GM19035 (cell line): ENCODE measurements around the gene RTN4RL2.

Source experiments
- ATAC-seq: cut with Tn5 transposase; IDR thresholded peaks from one replicate; pipeline ENCODE4 v1.9.1; 2021; ENCODE audit not compliant: unreplicated experiment

RTN4RL2 gene

DNA sequence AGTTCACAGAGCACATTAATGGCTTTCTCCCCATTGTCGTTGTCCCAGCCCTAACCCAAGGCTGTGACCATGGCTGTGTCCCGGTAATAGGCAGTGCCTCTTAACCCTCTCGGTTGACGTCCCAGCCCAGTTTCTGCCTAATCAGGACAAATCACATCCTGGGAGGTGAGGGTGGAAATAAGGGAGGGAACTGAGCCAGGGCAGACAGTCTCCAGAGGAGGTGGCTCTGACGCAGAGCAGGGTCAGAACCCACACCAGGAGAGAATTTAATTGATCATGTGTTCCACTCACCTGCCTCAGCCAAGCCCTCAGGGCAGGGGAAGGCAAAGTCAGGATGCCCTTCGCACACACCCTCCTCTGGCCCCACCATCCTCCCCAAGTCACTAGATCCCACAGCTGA is 38.2 kb downstream of the RTN4RL2 start:
- no peak for ATAC-seq

DNA sequence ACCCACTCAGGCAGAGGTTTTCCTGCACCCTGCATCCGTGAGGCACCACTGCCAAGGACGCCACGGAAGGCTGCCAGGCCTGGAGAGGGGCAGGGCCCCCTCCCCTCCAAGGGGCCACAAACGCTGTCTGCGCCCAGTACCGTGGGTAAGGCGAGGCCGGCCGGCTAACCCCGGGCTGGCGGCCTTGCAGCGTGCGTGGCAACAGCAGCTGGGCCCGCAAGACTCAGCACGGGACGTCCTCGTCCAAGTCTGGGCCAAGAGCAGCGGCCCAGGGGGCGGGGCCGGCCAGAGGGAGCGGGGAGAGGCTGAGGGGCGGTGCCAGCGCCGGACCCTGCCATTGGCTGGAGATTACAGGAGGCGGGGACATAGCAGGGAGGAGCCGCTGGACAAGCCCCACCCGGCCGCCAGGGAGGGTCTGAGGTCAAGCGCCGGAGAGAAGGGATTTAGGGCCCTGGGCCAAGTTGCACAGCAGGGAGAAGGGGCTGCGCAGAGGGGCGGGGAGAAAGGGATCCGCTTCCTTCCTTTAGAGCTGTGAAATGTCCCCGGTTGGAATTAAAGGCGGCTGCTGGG is 39.2 kb downstream of the RTN4RL2 start:
- peak; percentile 98 for ATAC-seq

DNA sequence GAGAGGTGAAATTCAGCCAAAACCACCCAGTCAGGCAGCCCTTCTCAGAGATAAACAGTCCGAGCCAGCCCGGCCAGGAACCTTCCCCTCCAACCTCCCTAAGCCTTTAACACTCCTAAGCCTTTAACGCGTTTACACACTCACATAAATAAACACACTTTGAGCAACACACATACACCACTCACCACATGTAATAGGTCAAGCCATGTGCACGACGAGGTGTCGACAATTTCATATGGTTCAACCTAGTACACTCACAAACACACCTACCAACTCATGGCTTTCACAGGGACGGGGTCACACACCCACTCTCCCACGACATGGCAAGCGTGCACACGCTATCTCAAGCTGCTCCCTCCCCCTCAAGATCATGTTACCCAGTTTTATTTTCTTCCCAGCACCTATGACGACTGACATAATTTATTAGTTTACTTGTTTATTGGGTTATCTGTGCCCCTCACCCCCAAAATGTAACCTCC is 39.7 kb downstream of the RTN4RL2 start:
- ATAC-seq = no peak

DNA sequence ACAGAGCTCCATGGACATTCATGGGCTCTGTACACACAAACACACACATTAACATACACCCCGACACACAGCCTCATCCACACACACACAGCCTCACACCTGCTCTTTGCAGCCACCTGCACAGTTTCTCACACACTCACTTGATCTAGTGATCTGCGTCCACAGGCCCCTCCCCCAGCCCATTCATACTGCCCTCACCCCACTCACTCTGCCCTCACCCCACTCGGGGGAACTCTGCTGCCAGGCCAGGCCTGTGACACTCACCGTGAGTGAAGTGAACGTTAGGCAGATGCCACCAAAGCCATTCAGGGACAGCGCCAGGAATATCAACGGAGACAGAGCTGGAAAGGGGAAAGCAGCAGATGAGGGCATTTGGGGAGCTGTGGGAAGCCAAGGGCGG is 40.2 kb downstream of the RTN4RL2 start:
- ATAC-seq = no peak

DNA sequence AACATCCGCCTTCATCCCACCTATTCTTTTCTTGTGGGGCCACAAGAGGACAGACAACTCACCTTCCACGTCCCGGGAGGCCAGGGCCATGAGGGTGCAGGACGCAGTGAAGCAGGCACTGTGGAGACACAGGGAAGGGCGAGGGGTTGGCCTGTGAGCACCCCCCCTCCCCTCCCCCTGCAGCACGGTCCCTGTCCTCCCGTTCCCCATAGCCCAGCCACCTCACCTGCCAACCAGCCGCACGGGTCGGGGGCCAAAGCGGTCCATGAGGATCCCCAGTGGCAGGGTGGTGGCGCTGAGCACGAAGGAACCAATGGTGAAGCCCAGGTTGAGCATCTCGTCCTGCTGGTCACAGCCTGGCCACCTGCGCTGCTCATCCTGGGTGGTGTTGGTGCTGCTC is 40.6 kb downstream of the RTN4RL2 start:
- no peak for ATAC-seq

DNA sequence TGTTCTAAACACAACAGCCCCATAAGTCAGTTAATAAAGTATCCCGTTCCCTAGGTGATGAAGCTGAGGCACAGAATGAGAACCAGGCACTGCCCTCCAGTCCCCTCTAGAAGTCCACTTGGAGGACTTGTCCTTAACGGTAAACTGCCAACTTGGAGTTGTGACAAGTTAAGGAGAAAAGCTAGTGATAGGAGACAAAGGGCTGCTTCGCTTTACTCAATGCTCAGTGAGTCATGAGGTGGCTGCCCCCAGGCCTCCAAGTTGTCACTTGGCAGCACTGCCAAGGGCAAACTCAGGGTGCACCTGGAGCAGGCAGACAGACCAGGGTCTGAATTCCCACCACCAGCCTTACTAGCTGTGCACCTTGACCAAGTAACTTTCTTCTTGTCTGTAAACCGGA is 41.6 kb downstream of the RTN4RL2 start:
- ATAC-seq = no peak

DNA sequence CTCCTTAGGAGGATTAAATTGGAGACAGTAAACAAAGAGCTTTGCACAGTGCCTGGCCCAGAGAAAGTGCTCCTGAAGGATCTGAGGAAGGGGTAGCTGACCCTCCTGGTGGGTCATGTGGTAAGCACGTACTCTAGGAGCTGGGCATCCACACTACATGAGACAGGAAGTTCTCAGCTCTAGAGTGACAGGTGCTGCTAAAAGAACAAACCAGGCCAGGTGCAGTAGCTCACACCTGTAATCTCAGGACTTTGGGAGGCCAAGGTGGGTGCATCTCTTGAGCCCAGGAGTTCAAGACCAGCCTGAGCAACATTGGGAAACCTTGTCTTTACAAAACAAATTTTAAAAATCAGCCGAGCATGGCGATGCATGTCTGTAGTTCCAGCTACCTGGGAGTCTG is 42.0 kb downstream of the RTN4RL2 start:
- ATAC-seq = no peak

DNA sequence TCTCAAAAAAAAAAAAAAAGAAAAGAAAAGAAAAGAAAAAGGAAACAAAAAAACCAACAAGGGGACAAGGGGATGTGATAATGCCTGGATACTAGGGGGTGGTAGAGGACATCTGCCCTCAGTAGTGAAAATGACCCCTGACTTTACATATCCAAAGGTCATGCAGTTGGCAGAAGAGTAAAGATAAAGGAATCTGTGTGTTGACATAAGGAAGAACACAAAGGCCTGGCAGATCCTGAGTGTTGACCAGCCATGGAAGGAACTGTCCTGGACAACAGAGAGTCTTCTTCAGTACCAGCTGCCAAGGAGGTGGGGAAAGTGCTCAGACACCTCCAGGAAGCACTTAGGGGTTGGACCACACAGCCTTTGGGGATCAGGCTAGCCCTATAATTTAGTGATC is 42.5 kb downstream of the RTN4RL2 start:
- ATAC-seq = no peak

DNA sequence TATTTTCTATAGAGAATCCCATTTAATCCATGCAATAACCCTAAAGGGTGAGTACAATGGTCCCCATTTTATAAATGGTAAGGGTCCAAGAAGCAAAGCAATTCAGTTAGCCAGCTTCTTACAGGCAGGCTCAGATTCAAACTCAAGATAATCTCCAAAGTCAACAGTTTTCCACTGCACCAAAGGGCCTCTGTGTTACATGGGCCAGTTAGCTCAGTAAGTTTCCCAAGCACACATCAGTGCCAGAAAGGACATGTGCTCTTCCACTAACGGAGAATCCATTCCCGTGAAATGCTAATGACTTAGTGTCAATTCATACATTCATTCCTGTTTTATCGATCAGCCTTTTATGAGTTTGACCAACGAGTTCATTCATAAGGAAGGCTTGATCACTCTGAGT is 44.2 kb downstream of the RTN4RL2 start:
- no peak for ATAC-seq

DNA sequence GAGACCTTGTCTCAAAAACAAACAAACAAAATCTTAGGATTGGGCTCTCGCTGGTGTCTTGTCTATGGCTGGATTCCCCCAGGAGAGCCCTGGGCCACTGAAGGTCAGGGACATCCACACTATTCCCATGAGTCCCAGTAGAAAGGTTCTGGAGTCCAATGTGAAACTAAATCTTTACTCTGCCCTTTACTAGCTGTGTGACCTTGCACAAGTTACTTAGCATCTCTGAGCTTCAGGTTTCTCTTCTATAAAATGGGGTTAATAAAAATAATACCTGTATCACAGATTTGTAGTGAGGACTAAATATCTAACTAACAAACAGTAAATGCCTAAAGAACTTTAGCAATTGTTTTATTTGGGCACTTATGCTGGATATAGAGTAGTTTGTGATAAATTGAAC is 46.2 kb downstream of the RTN4RL2 start:
- no peak for ATAC-seq

DNA sequence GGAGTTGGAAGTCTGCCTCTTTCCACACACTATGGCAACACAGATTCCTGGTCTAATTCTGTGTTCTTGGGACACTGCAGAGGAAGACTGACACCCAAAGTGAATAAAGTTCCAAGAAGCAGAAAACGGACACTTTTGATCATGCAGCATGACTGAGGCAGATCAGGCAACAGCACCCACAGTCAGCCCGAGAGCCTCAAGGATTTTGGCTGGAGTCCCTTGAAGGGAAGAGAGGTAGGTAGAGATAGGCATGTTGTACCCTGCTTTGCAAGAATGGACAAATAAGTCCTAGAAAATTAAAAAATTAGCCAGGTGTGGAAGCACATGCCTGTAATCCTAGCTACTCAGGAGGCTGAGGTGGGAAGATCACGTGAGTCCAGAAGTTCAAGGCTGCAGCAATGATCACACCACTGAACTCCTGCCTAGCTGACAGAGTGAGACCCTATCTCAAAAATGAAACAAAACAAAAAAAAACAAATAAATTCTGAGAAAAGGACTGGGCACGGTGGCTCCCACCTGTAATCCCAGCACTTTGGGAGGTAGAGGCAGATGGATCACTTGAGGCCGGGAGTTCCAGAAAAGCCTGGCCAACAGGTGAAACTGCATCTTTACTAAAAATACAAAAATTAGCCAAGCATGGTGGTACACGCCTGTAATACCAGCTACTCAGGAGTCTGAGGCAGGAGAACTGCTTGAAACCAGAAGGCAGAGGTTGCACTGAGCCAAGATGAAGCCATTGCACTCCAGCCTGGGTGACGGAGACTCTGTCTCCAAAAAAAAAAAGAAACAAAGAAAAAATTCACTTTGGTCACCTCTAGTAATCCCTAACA is 48.2 kb downstream of the RTN4RL2 start:
- no peak for ATAC-seq

DNA sequence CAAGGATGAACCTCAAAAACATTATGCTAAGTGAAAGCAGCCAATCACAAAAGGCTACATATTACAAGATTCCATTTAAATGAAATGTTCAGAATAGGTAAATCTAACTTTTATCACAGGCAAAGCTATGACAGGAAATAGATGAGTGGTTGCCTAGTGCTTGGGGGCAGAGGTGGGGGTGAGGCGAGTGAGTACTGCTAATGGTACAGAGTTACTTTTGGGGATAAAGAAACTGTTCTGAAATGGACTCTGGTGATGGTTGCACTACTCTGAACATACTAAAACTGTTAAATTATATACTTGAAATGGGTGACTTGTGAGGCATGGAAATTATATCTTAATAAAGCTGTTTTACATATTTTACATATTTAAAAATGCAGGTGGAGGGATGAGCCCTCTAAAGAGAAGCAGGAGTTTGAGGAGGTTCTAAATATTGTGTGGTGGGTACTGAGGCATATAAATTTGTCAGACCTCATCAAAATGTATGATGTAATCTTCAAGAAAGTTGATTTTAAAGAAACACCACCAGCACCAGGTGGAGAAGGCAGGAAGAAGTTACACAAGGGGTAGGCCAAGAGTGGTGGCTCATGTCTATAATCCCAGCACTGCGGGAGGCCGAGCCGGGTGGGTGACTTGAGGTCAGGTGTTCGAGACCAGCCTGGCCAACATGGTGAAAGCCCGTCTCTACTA is 51.6 kb downstream of the RTN4RL2 start:
- ATAC-seq = no peak

DNA sequence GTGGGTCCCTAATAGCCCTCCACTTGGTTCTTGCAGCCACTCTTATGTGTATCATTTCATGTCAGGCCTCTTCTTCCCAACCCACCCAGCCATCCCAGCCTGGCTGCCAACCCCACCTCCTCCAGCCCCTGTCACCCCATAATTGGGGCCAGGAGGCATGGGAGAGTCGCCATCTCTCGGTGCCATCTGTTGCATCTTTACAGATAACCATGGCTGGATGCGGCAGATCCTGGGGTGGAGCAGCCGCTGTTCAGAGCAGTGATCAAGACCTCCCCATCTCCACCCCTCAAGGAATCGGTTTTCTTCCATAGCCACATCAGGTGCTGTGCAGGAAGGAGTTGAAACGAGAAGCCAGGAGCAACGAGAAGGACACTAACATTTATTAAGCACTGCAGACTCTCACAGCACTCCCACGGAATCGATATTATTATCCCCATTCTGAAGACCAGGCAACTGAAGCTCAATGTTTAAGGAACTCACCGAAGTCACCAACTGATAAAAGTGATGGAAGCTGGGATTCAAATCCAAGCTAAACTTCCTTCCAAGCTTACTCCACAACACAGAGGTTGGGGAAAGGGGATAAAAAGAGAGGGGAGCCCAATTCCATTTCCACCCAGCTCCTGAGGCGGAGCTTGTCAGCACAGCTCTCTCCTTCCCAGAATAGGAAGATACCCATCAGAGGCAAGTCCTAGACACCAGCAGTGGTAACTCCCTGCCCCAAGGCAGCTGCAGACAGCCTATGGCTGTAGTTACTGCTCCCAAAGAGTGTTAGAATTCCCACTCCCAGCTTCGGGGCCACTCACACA is 52.5 kb downstream of the RTN4RL2 start:
- ATAC-seq = no peak

DNA sequence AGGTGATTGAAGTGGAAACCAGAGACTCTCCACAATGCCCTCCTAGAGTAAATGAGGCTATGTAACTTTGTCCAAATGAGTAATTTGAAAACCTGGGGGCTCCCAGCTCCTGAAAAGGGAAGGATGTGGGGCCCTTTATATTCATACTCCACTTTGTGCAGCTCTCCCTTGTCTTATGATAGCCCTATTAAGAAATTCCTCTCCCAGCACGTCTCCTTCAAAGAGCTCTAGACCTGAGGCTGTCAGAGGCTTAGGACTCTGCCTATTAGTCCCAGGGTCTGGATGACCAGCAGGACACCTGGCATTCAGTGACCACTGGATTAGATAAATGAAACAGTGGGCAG is 53.1 kb downstream of the RTN4RL2 start:
- no peak for ATAC-seq

DNA sequence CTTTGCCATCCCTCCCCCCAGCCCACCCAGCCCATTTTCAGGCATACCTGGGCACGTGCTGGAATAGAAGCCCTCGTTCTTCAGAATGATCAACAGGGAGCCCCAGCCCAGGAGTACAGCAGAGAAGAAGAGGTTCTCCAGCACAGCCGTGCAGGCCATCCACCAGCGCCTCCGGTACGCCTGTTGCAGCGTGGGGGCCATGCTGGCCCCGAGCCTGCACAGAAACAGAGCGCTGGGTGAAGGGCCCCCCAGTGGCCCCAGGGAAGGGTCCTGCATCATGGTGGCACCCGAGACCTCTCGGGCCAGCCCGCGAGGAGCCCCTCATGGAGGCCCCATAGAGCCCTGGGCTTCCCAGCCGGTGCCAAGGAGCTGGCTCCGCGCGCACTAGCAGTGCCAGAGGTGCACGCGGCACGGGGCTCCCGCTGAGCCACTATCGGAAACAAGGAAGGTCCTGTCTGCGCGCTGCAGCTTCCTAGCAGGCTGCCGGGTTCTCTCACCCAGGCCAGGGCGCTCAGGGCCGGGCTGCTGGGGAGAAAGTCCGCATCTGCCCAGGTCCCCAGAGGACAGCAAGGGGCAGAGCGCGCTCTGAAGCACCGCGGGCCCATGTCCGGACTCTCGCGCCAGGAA is 53.7 kb downstream of the RTN4RL2 start:
- peak; percentile 42 for ATAC-seq

DNA sequence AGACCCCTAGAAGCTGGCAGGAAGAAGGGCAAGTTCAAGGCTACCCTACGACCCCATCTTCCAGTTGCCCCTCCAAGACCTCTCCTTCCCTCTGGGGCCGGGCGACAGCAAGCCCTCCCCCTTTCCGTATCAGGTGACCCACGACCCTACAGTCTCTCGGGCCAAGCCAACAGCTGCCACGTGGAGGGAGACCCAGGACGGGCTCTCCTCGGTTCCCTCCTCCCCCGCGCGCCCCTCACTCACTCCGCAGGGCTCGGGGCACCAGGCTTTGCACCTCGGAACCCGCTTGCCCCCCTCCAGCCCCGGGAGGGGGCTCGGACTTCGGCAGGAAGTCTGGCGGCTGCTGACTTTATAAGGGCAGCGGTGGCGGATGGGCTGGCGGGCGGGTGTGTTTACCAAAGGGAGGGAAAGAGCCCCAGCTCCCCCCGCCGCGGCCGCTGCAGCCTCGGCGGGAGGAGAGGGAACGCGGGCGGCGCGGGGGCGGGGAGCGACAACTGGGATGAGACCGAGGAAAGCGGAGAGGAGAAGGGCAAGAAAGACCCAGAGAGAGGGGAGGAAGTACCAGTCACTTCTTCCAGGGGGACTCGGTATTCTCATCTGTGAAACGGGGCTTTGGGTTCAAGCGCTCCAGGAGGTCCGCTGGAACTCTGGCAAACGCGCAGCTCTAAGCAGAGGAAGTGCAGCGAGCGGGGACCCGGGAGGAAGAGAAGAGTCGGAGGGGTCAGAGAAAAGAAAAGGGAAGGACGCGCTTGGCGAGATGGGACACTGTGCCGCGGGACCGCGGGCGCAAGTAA is 54.4 kb downstream of the RTN4RL2 start:
- peak; percentile 51 for ATAC-seq

DNA sequence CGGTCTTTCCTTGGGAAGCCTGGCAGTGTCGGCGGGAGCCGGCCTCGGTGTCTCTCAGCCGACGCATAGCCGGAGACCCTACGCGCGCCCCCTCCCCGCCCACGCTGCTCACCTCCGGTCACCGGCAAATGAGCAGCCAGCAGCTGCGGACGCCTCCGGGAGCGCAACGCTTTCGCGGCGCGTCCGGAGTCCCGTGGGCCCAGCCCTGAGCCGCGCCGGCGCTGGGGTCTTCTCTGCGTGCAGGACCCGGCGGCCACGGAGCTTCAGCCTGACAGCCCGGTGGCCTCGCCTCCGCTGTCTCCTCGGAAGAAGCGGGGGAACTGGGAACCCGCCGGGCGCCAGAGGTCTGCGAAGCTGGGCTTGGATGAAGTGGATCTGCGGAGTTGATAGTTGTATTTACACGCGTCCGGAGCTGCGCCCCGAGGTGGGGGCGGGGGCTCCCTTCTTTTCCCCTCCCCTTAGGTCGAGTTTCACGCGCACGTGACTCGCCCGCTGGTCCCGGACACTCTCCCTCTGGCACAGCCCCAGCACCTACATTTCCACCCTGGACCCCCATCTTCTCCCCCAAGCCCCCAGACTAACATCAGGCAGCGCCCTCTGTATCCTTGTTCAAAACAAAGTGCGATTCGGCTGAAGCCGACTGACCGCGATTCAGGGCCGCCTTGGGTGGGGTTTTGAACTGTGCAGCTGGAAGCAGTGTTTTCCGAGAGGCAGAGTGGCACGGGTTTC is 55.2 kb downstream of the RTN4RL2 start, which contains the start of gene SLC43A1:
TSS of gene SLC43A1 (minus strand) at position 371 of the 729 bp plus-strand sequence. CDS start 1,591 bp downstream, outside the sequence.
- ATAC-seq = peak; percentile 54

DNA sequence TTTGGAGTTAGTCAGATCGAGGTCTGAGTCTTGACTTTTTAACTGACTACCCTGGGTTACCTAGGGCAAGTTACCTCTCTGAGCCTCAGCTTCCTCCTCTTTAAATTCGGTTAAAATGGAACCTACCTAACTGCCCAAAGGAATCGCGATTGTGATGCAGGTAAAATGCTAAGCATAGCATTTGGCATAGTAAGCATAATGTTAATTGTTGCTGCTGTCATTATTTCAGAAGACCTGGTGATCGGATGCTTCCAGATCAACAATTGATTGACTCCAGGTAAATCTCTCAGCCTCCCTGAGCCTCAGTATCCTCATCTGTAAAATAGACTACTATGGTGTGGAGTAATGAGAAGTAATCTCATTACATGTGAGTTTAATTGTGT is 55.7 kb downstream of the RTN4RL2 start:
- no peak for ATAC-seq

DNA sequence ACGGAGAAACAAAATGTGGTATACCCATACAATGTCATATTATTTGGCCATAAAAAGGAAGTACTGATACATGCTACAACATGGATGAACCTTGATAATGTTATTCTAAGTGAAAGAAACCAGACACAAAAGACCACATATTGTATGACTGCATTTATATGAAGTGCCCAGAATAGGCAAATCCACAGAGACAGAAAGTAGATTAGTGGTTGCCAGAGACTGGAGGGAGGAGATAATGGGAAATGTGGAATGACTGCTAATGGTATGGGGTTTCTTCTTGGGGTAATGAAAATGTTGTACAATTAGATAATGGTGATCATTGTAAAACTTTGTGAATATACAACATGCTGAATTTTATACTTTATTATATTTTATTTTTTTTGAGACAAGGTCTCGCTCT is 60.8 kb downstream of the RTN4RL2 start:
- ATAC-seq = no peak
